HG03469 (cell line): ENCODE measurements around the gene NPTX1.

Source experiments
- ATAC-seq: cut with Tn5 transposase; IDR thresholded peaks from one replicate; pipeline ENCODE4 v1.9.1; 2021; ENCODE audit warnings: mild to moderate bottlenecking, moderate library complexity, moderate number of reproducible peaks; ENCODE audit not compliant: unreplicated experiment

NPTX1 gene

GRCh38 chr17:80428363-80428762 lies 48.0 kb downstream of the NPTX1 start:
- ATAC-seq = no peak

- no peak for ATAC-seq
Observed at GRCh38 chr17:80427366-80428282, 48.8 kb downstream of the NPTX1 start.

- ATAC-seq = no peak
Observed at GRCh38 chr17:80426671-80427326, 49.6 kb downstream of the NPTX1 start.

- ATAC-seq = no peak
Observed at GRCh38 chr17:80425835-80426426, 50.5 kb downstream of the NPTX1 start.

DNA sequence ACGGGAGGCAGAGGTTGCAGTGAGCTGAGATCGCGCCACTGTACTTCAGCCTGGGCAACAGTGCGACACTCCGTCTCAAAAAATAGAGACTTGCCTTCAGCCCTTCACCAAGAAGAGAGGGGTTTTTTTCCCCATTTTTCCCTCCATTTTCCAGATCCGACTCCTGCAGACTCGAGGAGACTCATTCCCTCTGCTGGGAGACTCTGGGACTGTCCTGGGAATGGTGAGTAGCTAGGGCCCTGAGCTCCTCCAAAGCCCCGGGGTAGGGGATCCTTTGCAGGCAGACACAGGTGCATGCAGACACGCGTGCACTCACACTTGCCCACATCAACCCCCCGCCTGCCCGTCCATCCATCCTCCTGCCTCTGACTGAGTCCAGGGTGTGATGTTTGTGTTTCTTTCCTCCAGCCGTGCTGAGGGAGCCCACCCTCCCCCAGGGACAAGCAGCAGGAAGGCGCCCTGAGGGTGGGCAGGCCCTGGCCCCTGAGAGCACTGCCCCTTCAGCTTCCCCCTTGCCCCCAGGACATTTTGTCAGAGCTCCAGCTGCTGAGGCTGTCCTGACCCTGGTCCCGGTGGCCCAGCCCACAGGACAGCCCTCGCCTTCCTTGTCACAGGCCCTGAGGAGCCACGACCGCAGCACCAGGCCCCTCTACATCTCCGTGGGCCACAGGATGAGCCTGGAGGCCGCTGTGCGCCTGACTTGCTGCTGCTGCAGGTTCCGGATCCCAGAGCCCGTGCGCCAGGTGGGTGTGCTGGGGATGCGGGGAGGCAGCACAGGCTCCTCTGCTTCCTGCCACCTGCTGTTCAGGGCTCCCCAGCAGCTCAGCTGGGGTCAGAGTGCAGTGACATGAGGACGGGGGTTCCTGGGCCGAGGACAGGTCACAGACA lies 51.3 kb downstream of the NPTX1 start:
- no peak for ATAC-seq

- ATAC-seq = no peak
Observed at GRCh38 chr17:80424261-80424660, 52.1 kb downstream of the NPTX1 start.

- no peak for ATAC-seq
Observed at GRCh38 chr17:80423536-80424225, 52.7 kb downstream of the NPTX1 start.

DNA sequence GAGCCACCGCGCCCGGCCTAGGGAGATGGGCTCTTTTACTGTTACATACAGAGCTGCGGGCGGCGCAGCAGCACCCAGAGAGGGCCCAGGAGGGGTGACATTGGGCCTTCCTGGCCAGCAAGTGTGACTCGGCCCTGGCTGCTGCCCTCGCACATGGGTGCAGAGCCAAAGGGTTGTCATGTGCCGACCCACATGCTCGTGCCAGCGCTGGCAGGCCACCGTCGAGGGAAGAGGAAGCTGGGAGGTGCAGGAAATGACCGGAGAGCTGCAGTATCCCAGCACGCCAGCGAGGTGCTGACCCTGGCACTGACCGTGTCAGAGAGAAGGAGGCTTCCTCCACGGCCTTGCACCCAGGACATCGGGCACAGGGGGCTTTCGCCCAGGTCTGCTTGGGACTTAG lies 53.4 kb downstream of the NPTX1 start:
- ATAC-seq = no peak

DNA sequence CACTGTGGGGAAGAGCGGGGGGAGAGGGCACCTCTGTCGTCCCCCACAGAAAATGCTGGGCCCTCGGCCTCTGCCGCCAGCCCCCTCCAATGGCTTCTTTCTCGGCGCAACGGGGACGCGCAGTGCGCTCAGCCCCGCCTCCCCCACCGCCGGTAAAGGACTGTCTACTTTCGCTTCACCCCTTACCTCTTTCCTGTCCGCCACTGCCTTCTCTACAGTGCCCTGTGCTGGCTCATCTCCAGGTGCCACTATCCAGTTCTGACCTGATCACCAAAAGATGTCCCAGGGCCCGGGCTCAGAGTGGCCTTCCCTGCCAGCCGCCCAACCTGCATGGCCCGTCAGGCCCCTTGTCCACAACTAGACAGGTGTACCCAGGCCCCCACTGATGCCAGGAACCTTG lies 54.1 kb downstream of the NPTX1 start:
- no peak for ATAC-seq

GRCh38 chr17:80421381-80422090 lies 54.9 kb downstream of the NPTX1 start:
- ATAC-seq = no peak

- ATAC-seq = no peak
Observed at GRCh38 chr17:80419255-80419654, 57.2 kb downstream of the NPTX1 start.

DNA sequence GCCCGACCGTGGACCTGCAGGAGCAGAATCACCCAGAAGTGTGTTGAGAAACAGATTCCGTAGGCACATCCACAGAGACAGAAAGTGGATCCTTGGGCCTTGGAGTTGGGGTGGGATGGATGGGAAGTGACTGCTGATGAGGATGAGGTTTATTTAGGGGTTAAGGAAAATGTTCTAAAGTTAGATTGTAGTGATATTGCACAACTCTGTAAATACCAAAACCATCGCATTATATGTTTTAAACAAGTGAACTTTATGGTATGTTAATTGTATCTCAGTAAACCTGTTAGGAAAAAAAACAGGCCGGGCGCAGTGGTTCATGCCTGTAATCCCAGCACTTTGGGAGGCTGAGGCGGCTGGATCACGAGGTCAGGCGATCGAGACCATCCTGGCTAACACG lies 57.8 kb downstream of the NPTX1 start:
- no peak for ATAC-seq
